ENCODE data around the gene LMLN. TPM values are rescaled to one million over a fixed set of nuclear protein-coding genes. Genes with fewer than 3 reads are reported as not detected.
"Not testable (repeated sequence)": the region's sequence is repeated elsewhere in the genome, so short reads cannot be mapped to it uniquely, and the experiment has no call there.

LMLN gene, protein sequence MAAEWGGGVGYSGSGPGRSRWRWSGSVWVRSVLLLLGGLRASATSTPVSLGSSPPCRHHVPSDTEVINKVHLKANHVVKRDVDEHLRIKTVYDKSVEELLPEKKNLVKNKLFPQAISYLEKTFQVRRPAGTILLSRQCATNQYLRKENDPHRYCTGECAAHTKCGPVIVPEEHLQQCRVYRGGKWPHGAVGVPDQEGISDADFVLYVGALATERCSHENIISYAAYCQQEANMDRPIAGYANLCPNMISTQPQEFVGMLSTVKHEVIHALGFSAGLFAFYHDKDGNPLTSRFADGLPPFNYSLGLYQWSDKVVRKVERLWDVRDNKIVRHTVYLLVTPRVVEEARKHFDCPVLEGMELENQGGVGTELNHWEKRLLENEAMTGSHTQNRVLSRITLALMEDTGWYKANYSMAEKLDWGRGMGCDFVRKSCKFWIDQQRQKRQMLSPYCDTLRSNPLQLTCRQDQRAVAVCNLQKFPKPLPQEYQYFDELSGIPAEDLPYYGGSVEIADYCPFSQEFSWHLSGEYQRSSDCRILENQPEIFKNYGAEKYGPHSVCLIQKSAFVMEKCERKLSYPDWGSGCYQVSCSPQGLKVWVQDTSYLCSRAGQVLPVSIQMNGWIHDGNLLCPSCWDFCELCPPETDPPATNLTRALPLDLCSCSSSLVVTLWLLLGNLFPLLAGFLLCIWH
- 1 to 10 TPM; 3.8 to 8.1 (median 5.7) TPM for total RNA-seq
- long read RNA-seq, donor 1, full-length matches to known transcripts: 7 of 8 reads
- long read RNA-seq, donor 1, partial matches to known transcripts: 1 of 8 reads
- long read RNA-seq, donor 1, other reads (novel, unspliced or antisense): 0 of 8 reads
- long read RNA-seq, donor 2: 0 reads

DNA sequence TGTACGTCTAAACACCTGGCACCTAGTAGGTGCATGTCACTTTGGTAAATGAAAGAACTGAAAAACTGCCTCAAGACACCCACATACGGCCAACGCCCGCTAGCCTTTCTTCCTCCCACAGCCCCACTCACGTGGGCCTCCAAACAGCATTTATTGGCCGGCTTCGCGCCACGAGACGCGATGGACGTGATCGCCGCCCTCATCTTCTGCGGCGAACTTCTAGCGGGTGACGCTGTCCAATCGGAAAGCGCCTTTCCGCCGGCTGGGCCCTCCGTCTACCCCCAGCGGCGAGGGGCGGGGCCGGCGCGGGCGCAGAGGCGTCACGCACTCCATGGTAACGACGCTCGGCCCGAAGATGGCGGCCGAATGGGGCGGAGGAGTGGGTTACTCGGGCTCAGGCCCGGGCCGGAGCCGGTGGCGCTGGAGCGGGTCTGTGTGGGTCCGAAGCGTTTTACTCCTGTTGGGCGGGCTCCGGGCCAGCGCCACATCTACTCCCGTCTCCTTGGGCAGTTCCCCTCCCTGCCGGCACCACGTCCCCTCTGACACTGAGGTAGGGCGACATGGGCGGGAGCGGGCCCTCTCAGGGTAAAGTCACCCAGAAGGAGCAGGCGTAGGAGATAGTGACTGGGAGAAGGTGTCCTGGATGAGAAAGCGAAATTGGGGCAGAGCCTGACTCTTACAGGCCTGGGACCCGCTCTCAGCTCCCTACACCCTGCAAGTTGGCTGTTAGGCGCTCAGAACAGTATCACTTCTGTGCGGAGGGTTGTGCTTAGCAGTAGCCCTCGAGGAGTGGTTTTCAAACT lies at the start of gene LMLN:
Gene LMLN (plus strand): TSS at position 327 of the 803 bp plus-strand sequence. CDS start 29 bp downstream, at position 356.
- H3K36me3 ChIP-seq (ENCODE audit: low read depth): no peaks in the 10 kb centered on the region
- peak; percentile 99 for ATAC-seq
- peaks cover 5% of the 10 kb centered on the region for H3K4me1 ChIP-seq (ENCODE audit: low read depth)
- H3K4me3 ChIP-seq: peak within 1 kb of the TSS; percentile 39
- peak; percentile 95 to 97 (median 97) for DNase-seq
- TF ChIP-seq, protein P1, sequence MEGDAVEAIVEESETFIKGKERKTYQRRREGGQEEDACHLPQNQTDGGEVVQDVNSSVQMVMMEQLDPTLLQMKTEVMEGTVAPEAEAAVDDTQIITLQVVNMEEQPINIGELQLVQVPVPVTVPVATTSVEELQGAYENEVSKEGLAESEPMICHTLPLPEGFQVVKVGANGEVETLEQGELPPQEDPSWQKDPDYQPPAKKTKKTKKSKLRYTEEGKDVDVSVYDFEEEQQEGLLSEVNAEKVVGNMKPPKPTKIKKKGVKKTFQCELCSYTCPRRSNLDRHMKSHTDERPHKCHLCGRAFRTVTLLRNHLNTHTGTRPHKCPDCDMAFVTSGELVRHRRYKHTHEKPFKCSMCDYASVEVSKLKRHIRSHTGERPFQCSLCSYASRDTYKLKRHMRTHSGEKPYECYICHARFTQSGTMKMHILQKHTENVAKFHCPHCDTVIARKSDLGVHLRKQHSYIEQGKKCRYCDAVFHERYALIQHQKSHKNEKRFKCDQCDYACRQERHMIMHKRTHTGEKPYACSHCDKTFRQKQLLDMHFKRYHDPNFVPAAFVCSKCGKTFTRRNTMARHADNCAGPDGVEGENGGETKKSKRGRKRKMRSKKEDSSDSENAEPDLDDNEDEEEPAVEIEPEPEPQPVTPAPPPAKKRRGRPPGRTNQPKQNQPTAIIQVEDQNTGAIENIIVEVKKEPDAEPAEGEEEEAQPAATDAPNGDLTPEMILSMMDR (IDR thresholded peaks at IDR 0.05): no peak
- intact Hi-C loops (cut with DNase I, micrococcal nuclease): no loop called here
- no peaks in the 10 kb centered on the region for H3K9me3 ChIP-seq

DNA sequence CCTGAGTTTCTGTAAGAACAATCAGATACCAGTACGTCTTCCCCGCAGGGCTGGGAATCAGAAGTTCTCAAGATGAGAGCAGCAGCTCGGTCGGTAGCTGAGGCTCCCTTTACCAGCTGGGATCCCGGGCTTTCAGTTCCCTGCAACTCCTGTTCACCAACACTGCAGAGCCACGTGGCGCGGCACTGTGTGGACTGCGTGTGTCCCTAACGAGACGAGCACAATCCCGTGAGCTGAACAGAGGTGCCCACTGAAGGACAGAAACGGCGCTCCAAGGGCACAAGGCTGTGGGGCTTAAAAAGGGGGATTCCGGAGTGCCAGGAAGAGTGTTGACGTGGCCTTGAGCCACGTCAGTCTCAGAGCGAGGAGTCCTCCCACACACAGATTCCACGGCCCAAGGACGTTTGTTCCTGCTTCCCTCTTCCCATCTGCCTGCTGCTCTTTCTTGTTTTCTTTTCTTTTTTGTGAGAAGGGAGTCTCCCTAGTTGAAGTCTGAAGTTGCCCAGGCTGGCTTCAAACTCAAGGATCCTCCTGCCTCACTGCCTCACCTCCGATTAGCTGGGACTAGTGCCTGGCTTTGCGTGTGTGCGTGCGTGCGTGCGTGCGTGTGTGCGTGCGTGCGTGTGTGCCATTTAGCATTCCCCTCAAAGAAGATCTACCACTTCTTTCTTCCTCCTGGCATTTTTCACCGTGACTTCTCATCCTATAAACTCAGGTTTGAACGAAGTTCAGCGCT lies 47.1 kb upstream of the LMLN start:
- intact Hi-C loops (cut with DNase I, micrococcal nuclease): no loop called here
- TF ChIP-seq, protein P1 (IDR thresholded peaks at IDR 0.05): no peak
- peak; percentile 9 for ATAC-seq

DNA sequence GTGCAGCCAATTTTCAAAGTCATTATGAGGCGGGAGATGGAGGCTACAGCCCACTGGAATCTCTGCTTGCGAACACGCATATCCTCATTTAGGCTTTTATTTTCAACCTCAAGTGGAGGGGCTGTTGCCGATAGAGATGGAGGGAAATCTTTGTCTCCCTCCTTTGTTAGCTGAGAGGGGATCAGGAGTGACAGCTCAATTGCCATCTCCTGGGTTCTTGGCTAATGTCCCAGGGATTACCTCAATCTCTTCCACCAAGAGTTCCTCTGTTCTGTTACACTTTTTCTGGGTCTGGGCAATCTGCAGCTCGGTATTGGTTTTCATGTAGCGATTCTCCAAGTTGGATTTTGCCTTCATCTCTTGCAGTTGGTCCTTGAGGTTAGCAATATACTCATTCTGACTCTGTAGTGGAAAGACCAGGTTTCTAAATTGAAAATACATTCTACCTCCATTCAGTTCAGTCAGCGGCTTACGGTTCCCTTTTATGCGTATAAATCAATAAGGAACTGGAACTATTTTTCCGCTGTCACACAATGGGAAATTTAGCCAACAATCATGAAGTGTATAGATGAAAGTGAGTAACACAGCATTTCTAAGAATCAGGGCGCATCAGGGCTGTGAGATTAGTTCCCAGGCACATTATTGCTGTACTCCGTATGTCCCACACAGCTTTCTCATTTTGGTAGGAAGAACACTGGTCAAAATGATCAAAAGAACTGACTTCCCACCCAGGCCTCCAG lies 46.2 kb upstream of the LMLN start:
- H3K4me1 ChIP-seq (ENCODE audit: low read depth): no peaks in the 10 kb centered on the region
- DNase-seq: no peak
- TF ChIP-seq, protein P1 (IDR thresholded peaks at IDR 0.05): no peak
- no peak for ATAC-seq
- no peaks in the 10 kb centered on the region for H3K9me3 ChIP-seq
- no peak overlapping the region for H3K4me3 ChIP-seq
- no peaks in the 10 kb centered on the region for H3K36me3 ChIP-seq (ENCODE audit: low read depth)
- intact Hi-C loops (cut with DNase I, micrococcal nuclease): no loop called here

More for the DNA sequence above, 47.1 kb upstream of the LMLN start:
- H3K9me3 ChIP-seq: no peaks in the 10 kb centered on the region
- DNase-seq: no peak
- no peak overlapping the region for H3K4me3 ChIP-seq
- H3K4me1 ChIP-seq (ENCODE audit: low read depth): no peaks in the 10 kb centered on the region
- no peaks in the 10 kb centered on the region for H3K36me3 ChIP-seq (ENCODE audit: low read depth)

DNA sequence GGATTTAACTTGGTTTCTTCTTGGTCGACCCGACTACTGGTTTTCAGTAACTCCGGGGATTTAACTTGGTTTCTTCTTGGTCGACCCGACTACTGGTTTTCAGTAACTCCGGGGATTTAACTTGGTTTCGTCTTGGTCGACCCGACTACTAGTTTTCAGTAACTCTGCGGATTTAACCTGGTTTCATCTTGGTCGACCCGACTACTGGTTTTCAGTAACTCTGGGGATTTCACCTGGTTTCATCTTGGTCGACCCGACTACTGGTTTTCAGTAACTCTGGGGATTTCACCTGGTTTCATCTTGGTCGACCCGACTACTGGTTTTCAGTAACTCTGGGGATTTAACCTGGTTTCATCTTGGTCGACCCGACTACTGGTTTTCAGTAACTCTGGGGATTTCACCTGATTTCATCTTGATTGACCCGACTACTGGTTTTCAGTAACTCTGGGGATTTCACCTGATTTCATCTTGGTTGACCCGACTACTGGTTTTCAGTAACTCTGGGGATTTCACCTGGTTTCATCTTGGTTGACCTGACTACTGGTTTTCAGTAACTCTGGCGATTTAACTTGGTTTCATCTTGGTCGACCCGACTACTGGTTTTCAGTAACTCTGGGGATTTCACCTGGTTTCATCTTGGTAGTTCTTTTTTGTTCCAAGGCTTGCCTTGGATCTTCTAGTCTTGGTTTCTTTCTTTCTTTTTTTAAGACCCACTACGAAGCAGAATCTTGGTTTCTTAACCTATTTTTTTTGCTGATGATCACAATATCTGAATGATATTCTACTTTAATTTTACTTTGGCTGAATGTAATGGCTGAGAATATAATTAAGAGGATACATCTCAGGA lies 38.4 kb upstream of the LMLN start:
- H3K9me3 ChIP-seq; intact Hi-C loops (cut with DNase I, micrococcal nuclease): not testable (repeated sequence)

DNA sequence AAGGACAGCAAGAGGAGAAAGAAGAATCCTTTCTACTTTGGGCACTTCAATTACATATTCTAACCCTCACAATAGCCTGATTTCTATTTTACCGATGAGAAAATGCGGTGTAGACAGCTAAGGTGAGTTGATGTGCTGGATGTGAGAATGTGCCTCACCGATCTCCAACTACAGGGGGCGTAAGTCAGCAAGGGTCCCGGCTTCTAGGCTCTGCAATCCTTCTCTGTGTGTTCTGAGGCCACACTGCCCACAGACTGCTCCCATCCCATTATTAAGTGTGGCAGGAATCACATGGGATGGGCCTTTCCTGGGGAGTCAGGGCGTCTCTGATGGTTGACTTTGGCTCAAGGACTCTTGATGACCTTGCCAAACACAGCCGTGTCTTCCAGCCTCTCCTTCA lies 33.6 kb upstream of the LMLN start:
- TF ChIP-seq, protein P1 (IDR thresholded peaks at IDR 0.05): no peak

More for the DNA sequence above, 38.4 kb upstream of the LMLN start:
- not testable (repeated sequence) for H3K36me3 ChIP-seq (ENCODE audit: low read depth); H3K4me3 ChIP-seq; DNase-seq; ATAC-seq; H3K4me1 ChIP-seq (ENCODE audit: low read depth)

DNA sequence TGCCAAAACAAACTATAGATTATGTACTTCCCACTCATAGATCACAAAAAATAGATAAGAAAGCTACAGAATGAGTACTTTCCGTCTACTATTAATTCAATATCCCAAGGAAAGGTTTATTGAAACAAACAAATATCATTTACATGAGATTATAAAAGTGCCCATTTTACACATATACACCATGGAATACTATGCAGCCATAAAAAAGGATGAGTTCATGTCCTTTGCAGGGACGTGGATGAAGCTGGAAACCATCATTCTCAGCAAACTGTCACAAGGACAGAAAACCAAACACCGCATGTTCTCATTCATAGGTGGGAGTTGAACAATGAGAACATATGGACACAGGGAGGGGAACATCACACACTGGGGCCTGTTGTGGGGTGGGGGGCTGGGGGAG lies 32.4 kb upstream of the LMLN start:
- H3K9me3 ChIP-seq; H3K36me3 ChIP-seq (ENCODE audit: low read depth); DNase-seq; H3K4me3 ChIP-seq; H3K4me1 ChIP-seq (ENCODE audit: low read depth); ATAC-seq; intact Hi-C loops (cut with DNase I, micrococcal nuclease): not testable (repeated sequence)

More for the DNA sequence above, 33.6 kb upstream of the LMLN start:
- H3K4me1 ChIP-seq (ENCODE audit: low read depth): no peaks in the 10 kb centered on the region
- intact Hi-C loops (cut with DNase I, micrococcal nuclease): no loop called here
- DNase-seq (no peak), ATAC-seq (no peak)
- no peaks in the 10 kb centered on the region for H3K9me3 ChIP-seq
- H3K4me3 ChIP-seq: no peak overlapping the region
- no peaks in the 10 kb centered on the region for H3K36me3 ChIP-seq (ENCODE audit: low read depth)

Data from mucosa of descending colon (tissue), 3 donors.